Measurements from ENCODE around the gene NNT.
"Not testable (repeated sequence)": the region's sequence is repeated elsewhere in the genome, so short reads cannot be mapped to it uniquely, and the experiment has no call there.

GRCh38 chr5:43666728-43667127, 63.7 kb downstream of the NNT start:
- TF ChIP-seq SUZ12 (IDR thresholded peaks at IDR 0.05; ENCODE audit: extremely low read depth, insufficient read depth, insufficient read length); YY1 (IDR thresholded peaks at IDR 0.05; ENCODE audit: insufficient read depth, insufficient read length): not testable (repeated sequence)

All from NT2/D1 (cell line).